CD4-positive, alpha-beta T cell treated with Interleukin-17A for 4 hours (primary cell): ENCODE data around the gene TMEM97.
"Not testable (repeated sequence)": the region's sequence is repeated elsewhere in the genome, so short reads cannot be mapped to it uniquely, and the experiment has no call there.

Experiments
- DNase-seq: peaks from one replicate; pipeline ENCODE4 v3.0.0-alpha.2; 2020; ENCODE audit warnings: mixed read lengths

The TMEM97 gene

DNA sequence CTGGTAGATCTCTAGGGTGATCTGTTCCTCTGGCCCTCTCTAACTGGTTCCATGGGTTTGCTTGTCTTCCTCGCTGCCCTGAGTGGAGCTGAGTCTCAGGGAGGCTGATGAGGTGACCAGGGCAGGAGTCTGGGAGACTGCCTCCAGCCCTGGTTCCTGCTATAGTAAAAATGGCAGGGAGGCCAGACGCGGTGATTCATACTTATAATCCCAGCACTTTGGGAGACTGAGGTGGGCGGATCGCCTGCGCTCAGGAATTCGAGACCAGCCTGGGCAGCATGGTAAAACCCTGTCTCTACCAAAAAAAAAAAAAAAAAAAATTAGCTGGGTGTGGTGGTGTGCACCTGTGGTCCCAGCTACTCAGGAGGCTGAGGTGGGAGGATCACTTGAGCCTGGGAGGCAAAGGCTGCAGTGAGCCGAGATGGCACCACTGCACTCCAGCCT is 19.8 kb downstream of the TMEM97 start:
- not testable (repeated sequence) for DNase-seq

DNA sequence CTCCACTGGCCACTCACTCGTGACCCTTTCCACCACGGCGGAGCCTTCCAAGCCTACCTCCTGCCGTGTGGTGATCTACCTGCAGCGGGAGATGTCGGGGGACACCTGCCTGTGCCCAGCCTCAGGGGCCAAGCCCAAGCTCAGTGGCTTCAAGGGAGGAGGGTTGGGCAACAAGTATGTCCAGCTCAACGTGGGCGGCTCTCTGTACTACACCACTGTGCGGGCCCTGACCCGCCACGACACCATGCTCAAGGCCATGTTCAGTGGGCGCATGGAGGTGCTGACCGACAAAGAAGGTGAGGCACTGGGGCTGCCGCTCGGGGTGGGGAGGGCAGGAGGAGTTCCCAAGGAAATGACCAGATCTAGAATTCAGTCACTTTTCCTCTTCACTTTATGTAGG is 20.4 kb downstream of the TMEM97 start:
- no peak for DNase-seq

- DNase-seq: no peak
These were observed 21.4 kb downstream of the TMEM97 start for GRCh38 chr17:28340374-28340773.

GRCh38 chr17:28341516-28341915 is 22.5 kb downstream of the TMEM97 start:
- no peak for DNase-seq

DNA sequence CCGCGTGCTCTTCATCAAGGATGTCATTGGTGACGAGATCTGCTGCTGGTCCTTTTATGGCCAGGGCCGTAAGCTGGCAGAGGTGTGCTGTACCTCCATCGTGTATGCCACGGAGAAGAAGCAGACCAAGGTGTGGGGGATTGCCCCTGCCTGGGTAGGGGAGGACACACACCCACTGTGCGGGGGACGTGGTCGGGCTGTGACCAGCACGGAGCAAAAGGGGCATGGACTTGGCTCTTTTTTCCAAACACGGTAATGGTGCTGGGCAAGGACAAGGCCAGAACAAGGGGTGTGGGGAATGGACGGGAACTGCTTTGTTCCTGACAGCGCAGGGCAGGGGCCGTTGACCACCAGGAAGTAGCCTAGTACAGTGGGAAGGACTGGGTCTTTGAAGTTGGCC is 23.3 kb downstream of the TMEM97 start:
- no peak for DNase-seq

DNA sequence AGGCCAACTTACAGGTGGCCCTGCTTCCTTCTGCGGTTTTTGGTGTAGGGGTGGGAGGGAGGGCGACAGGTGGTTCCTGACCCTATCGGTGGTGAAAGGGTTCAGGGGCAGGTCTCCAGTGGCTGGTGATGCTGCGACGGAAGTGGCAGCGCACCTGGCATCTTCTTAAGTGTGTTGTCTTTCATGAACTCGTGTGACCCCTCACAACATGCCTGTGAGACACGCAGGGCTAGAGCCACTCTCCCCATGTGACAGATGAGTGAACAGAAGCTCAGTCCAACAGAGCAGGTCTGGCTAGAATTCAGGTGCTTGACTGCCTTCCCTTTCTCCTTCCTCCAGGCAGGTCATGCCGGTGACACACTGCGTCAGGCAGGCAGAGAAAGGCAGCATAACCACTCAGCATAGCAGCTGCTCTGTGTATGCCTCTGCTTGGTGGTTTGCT is 24.5 kb downstream of the TMEM97 start:
- no peak for DNase-seq

DNA sequence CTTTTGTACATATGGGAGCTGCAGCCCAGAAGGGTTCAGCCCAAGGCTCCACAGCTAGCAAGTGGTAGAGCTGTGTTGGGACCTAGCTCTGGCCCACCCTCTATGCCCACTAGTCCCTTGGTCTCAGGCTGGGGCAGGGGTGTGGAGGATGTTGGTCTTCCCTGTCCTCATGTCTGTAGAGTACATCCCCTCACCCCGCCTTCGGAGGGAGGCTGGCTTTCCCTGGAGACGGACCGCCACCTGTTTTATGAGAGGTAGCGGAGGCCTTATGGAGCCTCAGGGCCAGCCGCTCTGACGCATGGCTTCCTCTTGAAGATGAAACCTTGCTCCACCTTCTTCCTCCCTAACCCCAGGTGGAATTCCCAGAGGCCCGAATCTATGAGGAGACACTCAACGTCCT is 25.0 kb downstream of the TMEM97 start:
- no peak for DNase-seq

GRCh38 chr17:28344435-28344901 is 25.5 kb downstream of the TMEM97 start:
- DNase-seq: no peak

DNA sequence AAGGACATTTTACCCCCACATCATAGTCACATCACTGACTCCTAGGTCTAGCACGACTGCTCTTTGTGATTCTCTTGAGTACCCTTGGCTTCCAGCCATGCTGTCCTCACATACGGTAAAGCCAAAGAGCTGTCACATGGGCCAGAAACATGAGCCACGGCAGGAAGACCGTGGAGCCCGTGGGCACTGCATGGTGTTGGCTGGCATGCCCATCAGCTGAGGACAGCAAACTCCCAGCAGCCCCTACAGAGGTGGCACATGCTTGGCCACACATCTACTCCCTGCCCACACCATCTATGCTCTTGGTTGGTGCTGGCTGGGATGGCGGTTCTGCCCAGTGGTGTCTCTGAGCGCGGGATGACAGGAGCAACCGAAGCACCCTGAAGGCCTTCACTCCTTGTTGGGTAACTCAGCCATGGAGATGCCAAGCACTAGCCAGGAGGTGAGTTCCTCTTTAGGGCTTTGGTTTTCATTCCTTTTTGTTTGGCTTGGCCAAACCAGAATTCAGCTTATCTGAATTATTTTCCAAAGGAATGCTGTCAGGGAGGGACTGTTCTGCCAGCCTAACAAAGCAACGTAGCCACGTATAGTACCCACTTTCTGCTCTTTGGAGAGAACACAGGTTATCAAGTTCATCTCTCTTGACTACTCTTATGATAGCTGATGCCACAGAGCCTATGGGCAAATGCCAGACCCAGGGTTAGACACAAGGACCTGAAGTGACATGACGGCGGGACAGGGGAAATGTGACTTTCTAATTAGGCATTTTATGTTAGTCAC is 26.6 kb downstream of the TMEM97 start:
- no peak for DNase-seq

DNA sequence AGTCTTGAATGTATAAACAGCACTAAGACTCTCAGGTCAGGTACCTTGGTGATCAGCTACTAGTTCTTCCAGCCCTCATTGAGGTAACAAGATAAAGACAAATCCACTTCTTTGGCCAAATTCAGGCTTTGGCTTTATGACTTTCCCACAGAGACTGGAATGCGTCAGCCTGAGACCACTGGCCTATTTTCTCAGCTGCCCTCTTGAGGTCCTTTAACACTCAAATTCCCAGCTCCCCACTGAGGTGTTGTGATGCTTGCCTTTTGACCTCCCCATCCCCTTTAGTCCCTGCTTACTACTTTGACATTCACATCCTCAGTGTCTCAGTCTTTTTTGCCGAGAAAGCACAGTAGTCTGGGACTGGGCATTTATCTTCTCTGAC is 27.2 kb downstream of the TMEM97 start:
- no peak for DNase-seq

DNA sequence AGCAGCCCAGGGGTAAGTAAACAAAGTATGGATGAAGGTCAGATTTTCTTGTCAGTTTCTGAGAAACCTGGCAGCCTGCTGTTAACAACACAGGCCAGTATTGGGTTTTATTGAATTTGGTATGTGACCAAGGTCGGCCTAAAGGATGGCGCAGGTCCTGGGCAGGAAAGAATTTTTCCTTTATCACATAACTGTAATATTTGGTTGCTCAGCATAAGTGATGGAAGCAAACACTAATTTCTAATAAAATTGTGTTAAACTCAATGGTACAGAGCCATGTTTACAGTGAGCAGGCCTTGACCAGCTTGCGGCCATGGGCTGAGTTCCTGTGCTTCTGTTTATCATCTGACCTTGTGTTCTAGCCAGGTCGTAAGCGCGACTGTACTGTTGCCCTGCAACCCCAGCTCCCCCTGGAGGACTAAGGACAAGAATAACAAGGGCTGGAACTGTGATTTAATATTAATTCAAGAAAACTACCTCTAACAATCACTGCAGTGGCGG is 27.8 kb downstream of the TMEM97 start:
- DNase-seq: no peak

- DNase-seq: no peak
These were observed 28.4 kb downstream of the TMEM97 start for GRCh38 chr17:28347261-28347891.

GRCh38 chr17:28348979-28349378 is 30.0 kb downstream of the TMEM97 start:
- DNase-seq: no peak

DNA sequence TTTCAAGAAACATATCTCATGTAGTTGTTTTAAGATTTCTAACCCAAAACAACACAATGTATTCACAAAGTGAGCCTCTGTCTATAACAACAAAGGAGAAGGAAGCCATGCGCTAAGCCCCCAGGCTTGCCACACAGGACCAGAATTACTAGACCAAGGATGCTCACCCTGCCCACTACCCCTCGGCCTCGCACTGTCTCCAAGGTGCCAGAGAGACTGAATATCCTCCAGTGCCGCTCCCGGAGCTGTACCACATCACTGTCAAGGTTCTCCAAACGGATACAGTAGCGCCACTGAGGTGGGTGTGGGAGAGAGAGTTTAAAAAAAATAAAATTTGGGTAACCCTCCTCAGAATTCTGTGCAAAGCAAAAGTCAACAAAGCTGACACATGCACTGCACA is 31.3 kb downstream of the TMEM97 start:
- DNase-seq: no peak

- peak; percentile 96 for DNase-seq
These were observed 38.3 kb downstream of the TMEM97 start, which contains the start of gene POLDIP2 for GRCh38 chr17:28357061-28357900. POLDIP2 (minus strand) TSS chr17:28357527; CDS start chr17:28357448, 79 bp downstream.

- no peak for DNase-seq
These were observed 38.8 kb downstream of the TMEM97 start for GRCh38 chr17:28357901-28358197.

GRCh38 chr17:28363186-28363585 is 44.2 kb downstream of the TMEM97 start:
- DNase-seq: no peak

- DNase-seq: no peak
These were observed 45.0 kb downstream of the TMEM97 start for GRCh38 chr17:28363776-28364650.

- DNase-seq: no peak
These were observed 45.8 kb downstream of the TMEM97 start, which contains the start of gene SEBOX for GRCh38 chr17:28364665-28365363. SEBOX (minus strand) TSS chr17:28365199; CDS start chr17:28365151, 48 bp downstream.

GRCh38 chr17:28365487-28365886 is 46.5 kb downstream of the TMEM97 start:
- DNase-seq: no peak

- no peak for DNase-seq
These were observed 47.6 kb downstream of the TMEM97 start for GRCh38 chr17:28366605-28367004.
